Neural crest cell (in vitro differentiated cells): ENCODE results near the gene HPS4. TPM values are rescaled to one million over a fixed set of nuclear protein-coding genes. Genes with fewer than 3 reads are reported as not detected.
"Not testable (repeated sequence)": the region's sequence is repeated elsewhere in the genome, so short reads cannot be mapped to it uniquely, and the experiment has no call there.

Experiments used
- DNase-seq: peaks from one replicate; pipeline ENCODE4 v3.0.0; 2021; ENCODE audit warnings: low read depth, mixed read lengths, low spot score
- H3K27ac Mint-ChIP-seq: one replicate; pipeline ENCODE4 v1.8.0; 2021; ENCODE audit warnings: mild to moderate bottlenecking, mixed read lengths; ENCODE audit not compliant: unreplicated experiment
- H3K27me3 Mint-ChIP-seq: 2 replicates; pipeline ENCODE4 v1.8.0; 2021; ENCODE audit warnings: low read depth, mild to moderate bottlenecking, mixed read lengths
- H3K36me3 Mint-ChIP-seq: 2 replicates; pipeline ENCODE4 v1.8.0; 2021; ENCODE audit warnings: low read depth, mild to moderate bottlenecking, mixed read lengths
- H3K4me1 Mint-ChIP-seq: 2 replicates; pipeline ENCODE4 v1.8.0; 2021; ENCODE audit warnings: mixed read lengths
- H3K4me3 Mint-ChIP-seq: one replicate; pipeline ENCODE4 v1.8.0; 2021; ENCODE audit warnings: mild to moderate bottlenecking, mixed read lengths
- H3K9me3 Mint-ChIP-seq: 2 replicates; pipeline ENCODE4 v1.8.0; 2021; ENCODE audit warnings: mixed read lengths
- total RNA-seq: library from RNA; stranded (reverse); gene quantifications from 2 replicates; pipeline ENCODE4 v1.2.1, GENCODE V29; 2021
- TF ChIP-seq, protein P1 (sequence below): fragments of 200-600 bp; sonication (generic); conservative IDR thresholded peaks from 2 replicates; pipeline ENCODE4 v1.5.0; 2021; ENCODE audit warnings: antibody characterized with exemption, mild to moderate bottlenecking

The HPS4 gene
- total RNA-seq, 1 donor from 2014 or later = 48.5 TPM

GRCh38 chr22:26442086-26442756 is 41.4 kb downstream of the HPS4 start:
- H3K36me3 Mint-ChIP-seq = no peaks in the 10 kb centered on the region
- DNase-seq = no peak
- TF ChIP-seq, protein P1, sequence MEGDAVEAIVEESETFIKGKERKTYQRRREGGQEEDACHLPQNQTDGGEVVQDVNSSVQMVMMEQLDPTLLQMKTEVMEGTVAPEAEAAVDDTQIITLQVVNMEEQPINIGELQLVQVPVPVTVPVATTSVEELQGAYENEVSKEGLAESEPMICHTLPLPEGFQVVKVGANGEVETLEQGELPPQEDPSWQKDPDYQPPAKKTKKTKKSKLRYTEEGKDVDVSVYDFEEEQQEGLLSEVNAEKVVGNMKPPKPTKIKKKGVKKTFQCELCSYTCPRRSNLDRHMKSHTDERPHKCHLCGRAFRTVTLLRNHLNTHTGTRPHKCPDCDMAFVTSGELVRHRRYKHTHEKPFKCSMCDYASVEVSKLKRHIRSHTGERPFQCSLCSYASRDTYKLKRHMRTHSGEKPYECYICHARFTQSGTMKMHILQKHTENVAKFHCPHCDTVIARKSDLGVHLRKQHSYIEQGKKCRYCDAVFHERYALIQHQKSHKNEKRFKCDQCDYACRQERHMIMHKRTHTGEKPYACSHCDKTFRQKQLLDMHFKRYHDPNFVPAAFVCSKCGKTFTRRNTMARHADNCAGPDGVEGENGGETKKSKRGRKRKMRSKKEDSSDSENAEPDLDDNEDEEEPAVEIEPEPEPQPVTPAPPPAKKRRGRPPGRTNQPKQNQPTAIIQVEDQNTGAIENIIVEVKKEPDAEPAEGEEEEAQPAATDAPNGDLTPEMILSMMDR = no peak
- H3K27me3 Mint-ChIP-seq = no peaks in the 10 kb centered on the region
- H3K27ac Mint-ChIP-seq = no peak overlapping the region
- H3K4me3 Mint-ChIP-seq = no peak overlapping the region
- no peaks in the 10 kb centered on the region for H3K4me1 Mint-ChIP-seq
- no peaks in the 10 kb centered on the region for H3K9me3 Mint-ChIP-seq

DNA sequence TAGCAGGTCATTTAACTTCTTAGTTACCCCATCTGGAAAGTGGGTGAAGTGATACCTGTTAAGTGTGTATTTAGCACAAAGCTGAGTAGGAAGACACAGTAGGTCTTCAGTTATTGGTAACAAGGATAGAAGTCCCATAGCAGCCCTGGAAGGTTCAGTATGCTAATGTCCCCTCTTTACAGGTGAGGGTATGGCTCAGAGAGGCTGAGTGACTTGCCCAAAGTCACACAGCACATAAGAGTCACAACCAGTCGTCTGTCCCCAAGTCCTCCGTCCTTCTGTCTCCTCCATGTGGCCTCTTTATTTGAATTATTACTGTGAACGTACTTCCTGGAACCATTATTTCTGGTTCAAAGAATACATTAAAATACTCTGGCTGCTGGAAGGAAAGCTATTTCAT is 44.0 kb downstream of the HPS4 start:
- peaks cover 3% of the 10 kb centered on the region for H3K4me1 Mint-ChIP-seq
- H3K27me3 Mint-ChIP-seq = no peaks in the 10 kb centered on the region
- no peaks in the 10 kb centered on the region for H3K36me3 Mint-ChIP-seq
- DNase-seq = no peak
- no peaks in the 10 kb centered on the region for H3K9me3 Mint-ChIP-seq
- H3K4me3 Mint-ChIP-seq = no peak overlapping the region
- TF ChIP-seq, protein P1 = no peak
- H3K27ac Mint-ChIP-seq = no peak overlapping the region

DNA sequence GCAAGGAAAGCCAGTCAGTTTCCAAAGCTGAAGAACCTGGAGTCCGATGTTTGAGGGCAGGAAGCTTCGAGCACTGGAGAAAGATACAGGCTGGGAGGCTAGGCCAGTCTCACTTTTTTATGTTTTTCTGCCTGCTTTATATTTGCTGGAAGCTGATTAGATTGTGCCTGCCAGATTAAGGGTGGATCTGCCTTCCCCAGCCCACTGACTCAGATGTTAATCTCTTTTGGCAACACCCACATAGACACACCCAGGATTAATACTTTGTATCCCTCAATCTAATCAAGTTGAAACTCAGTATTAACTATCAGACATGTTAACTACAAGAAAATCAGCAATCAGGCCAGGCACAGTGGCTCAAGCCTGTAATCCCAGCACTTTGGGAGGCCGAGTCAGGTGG is 44.8 kb downstream of the HPS4 start:
- not testable (repeated sequence) for H3K36me3 Mint-ChIP-seq, H3K27ac Mint-ChIP-seq, DNase-seq

GRCh38 chr22:26437694-26438392 is 45.7 kb downstream of the HPS4 start:
- H3K36me3 Mint-ChIP-seq = no peaks in the 10 kb centered on the region
- no peak overlapping the region for H3K4me3 Mint-ChIP-seq
- TF ChIP-seq, protein P1 = no peak
- H3K9me3 Mint-ChIP-seq = no peaks in the 10 kb centered on the region
- DNase-seq = no peak
- no peaks in the 10 kb centered on the region for H3K27me3 Mint-ChIP-seq
- peaks cover 3% of the 10 kb centered on the region for H3K4me1 Mint-ChIP-seq
- H3K27ac Mint-ChIP-seq = no peak overlapping the region

More for the DNA sequence above, 44.8 kb downstream of the HPS4 start:
- not testable (repeated sequence) for H3K4me1 Mint-ChIP-seq, H3K27me3 Mint-ChIP-seq, H3K4me3 Mint-ChIP-seq, H3K9me3 Mint-ChIP-seq

DNA sequence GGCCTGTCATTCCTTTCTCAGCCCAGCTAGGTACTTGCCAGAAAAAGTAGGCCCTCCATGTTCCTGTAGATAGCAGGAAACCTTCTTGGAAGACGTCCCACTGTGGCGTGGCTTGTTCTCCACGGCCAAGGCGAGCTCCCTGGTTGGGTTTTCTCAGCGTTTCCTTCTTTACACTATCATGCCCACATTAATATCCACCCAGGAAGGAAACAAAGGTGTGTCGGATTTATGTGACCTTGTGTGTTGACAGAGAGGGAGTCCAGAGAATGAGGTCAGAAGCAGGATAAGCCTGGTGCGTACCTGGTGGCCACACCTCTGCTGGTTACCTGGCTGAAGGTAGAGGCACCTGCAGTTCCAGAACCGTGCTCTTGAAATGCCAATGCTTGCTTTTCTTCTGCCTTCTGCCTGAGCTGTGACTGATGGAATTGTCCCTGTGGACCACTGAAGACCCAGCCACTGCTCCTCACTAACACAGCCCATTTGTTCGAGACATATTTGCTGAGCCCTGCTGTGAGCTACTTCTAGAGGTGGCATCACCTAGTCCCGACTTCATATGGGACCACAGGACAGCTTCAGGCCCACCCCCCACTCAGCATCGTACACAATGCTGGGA is 46.6 kb downstream of the HPS4 start:
- Mint-ChIP-seq H3K4me3 (no peak overlapping the region), H3K27ac (no peak overlapping the region), H3K36me3 (no peaks in the 10 kb centered on the region), H3K9me3 (no peaks in the 10 kb centered on the region), H3K27me3 (no peaks in the 10 kb centered on the region), H3K4me1 (peaks cover 11% of the 10 kb centered on the region)
- DNase-seq = no peak
- TF ChIP-seq, protein P1 = no peak
